ENCODE data around the gene PDZRN4.
"Not testable (repeated sequence)": the region's sequence is repeated elsewhere in the genome, so short reads cannot be mapped to it uniquely, and the experiment has no call there.

The PDZRN4 gene

GRCh38 chr12:41248391-41248790 lies 60.3 kb downstream of the PDZRN4 start:
- Histone ChIP-seq H3K27me3 (ENCODE audit: insufficient read depth, low read length) (no peaks in the 10 kb centered on the region), H3K36me3 (ENCODE audit: insufficient read depth, low read length) (no peaks in the 10 kb centered on the region), H3K4me3 (ENCODE audit: low read depth, low read length) (no peak overlapping the region), H3K79me2 (ENCODE audit: control insufficient read depth, insufficient read depth, low read length, unreplicated experiment) (no peaks in the 10 kb centered on the region), H3K4me1 (ENCODE audit: control insufficient read depth, insufficient read depth, low read length, unreplicated experiment) (no peaks in the 10 kb centered on the region), H2AFZ (ENCODE audit: low read length, unreplicated experiment) (no peak overlapping the region), H3K27ac (ENCODE audit: low read depth, low read length) (no peak overlapping the region)

DNA sequence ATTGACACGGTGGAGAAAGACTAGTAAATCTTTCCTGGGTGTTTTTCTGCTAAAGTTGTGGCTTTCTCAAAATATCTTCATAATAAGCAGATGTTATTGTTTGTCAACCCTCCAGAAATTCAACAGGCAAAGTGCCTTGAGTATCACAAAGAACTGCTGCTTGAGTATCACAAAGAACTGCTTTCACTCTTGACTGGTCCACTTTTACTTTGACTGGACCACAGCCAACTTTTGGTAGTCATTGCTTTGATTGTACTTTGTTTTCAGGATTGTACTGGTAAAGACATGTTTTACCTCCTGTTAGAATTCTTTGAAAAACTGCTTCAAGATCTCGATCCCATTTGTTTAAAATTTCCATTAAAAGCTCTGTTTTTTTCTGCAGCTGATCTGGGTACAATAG lies 62.6 kb downstream of the PDZRN4 start:
- H3K4me3 ChIP-seq (ENCODE audit: low read depth, low read length): no peak overlapping the region
- no peaks in the 10 kb centered on the region for H3K79me2 ChIP-seq (ENCODE audit: control insufficient read depth, insufficient read depth, low read length, unreplicated experiment)
- H3K36me3 ChIP-seq (ENCODE audit: insufficient read depth, low read length): no peaks in the 10 kb centered on the region
- H2AFZ ChIP-seq (ENCODE audit: low read length, unreplicated experiment): no peak overlapping the region
- H3K27ac ChIP-seq (ENCODE audit: low read depth, low read length): no peak overlapping the region
- H3K4me1 ChIP-seq (ENCODE audit: control insufficient read depth, insufficient read depth, low read length, unreplicated experiment): no peaks in the 10 kb centered on the region
- H3K27me3 ChIP-seq (ENCODE audit: insufficient read depth, low read length): no peaks in the 10 kb centered on the region

DNA sequence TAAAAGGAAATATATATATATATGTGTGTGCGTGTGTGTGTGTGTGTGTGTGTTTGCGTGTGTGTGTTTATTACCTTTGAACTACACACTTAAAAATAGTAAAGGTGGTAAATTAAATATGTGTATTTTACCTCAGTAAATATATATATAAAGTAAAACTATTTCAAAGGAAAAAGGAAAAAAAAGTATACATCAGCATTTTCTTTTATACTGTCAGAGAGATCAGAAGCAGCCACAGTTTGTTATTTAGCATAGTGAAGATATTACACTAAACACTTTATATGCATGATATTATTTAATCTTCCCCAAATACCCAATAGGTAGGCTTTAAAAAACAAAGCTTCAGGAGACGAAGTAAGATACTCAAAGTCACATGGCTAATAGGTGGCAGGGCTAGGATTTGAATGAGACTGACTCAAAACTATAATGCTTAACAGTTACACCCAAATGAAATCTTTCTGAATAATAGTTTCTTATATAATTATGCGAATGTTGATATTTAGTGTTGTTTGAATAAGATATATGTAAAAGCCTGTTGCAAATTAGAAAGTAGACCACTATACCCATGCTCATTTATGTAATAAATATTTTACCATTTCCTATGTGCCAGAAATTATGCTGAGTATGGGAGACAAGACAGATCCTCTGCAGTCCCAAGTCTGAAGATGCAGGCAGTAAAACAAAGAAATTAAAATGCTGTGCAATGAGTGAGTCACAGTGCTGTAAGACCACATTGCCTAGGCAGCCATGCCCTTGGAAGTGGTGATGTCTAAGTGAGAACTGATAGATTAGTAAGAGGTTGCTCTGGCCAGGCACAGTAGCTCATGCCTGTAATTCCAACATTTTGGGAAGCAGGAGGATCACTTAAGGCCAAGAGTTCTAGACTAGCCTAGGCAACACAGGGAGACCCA lies 66.1 kb downstream of the PDZRN4 start:
- no peak overlapping the region for H3K27ac ChIP-seq (ENCODE audit: low read depth, low read length)
- H3K4me1 ChIP-seq (ENCODE audit: control insufficient read depth, insufficient read depth, low read length, unreplicated experiment): no peaks in the 10 kb centered on the region
- H2AFZ ChIP-seq (ENCODE audit: low read length, unreplicated experiment): no peak overlapping the region
- no peaks in the 10 kb centered on the region for H3K79me2 ChIP-seq (ENCODE audit: control insufficient read depth, insufficient read depth, low read length, unreplicated experiment)
- H3K27me3 ChIP-seq (ENCODE audit: insufficient read depth, low read length): no peaks in the 10 kb centered on the region
- no peaks in the 10 kb centered on the region for H3K36me3 ChIP-seq (ENCODE audit: insufficient read depth, low read length)
- H3K4me3 ChIP-seq (ENCODE audit: low read depth, low read length): no peak overlapping the region

DNA sequence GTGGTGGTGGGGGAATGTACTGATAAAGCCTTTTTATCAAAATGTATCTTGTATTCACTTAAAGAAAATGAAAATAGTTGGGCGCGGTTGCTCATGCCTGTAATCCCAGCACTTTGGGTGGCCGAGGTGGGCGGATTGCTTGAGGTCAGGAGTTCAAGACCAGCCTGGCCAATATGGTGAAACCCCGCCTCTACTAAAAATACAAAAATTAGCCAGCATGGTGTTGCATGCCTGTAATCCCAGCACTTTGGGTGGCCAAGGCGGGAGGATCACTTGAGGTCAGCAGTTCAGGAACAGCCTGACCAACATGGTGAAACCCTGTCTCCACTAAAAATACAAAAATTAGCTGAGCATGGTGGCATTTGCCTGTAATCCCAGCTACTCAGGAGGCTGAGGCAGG lies 75.1 kb downstream of the PDZRN4 start:
- not testable (repeated sequence) for H3K79me2 ChIP-seq (ENCODE audit: control insufficient read depth, insufficient read depth, low read length, unreplicated experiment); H3K27ac ChIP-seq (ENCODE audit: low read depth, low read length); H3K4me3 ChIP-seq (ENCODE audit: low read depth, low read length); H3K36me3 ChIP-seq (ENCODE audit: insufficient read depth, low read length); H2AFZ ChIP-seq (ENCODE audit: low read length, unreplicated experiment); H3K27me3 ChIP-seq (ENCODE audit: insufficient read depth, low read length); H3K4me1 ChIP-seq (ENCODE audit: control insufficient read depth, insufficient read depth, low read length, unreplicated experiment)

GRCh38 chr12:41264281-41264680 lies 76.2 kb downstream of the PDZRN4 start:
- no peaks in the 10 kb centered on the region for H3K36me3 ChIP-seq (ENCODE audit: insufficient read depth, low read length)
- no peak overlapping the region for H2AFZ ChIP-seq (ENCODE audit: low read length, unreplicated experiment)
- H3K4me3 ChIP-seq (ENCODE audit: low read depth, low read length): no peak overlapping the region
- H3K4me1 ChIP-seq (ENCODE audit: control insufficient read depth, insufficient read depth, low read length, unreplicated experiment): no peaks in the 10 kb centered on the region
- no peak overlapping the region for H3K27ac ChIP-seq (ENCODE audit: low read depth, low read length)
- H3K27me3 ChIP-seq (ENCODE audit: insufficient read depth, low read length): peaks cover 7% of the 10 kb centered on the region; the same call in 1 of the 2 replicates
- H3K79me2 ChIP-seq (ENCODE audit: control insufficient read depth, insufficient read depth, low read length, unreplicated experiment): no peaks in the 10 kb centered on the region

- Histone ChIP-seq H2AFZ (ENCODE audit: low read length, unreplicated experiment) (no peak overlapping the region), H3K79me2 (ENCODE audit: control insufficient read depth, insufficient read depth, low read length, unreplicated experiment) (no peaks in the 10 kb centered on the region), H3K4me3 (ENCODE audit: low read depth, low read length) (no peak overlapping the region), H3K4me1 (ENCODE audit: control insufficient read depth, insufficient read depth, low read length, unreplicated experiment) (no peaks in the 10 kb centered on the region), H3K36me3 (ENCODE audit: insufficient read depth, low read length) (no peaks in the 10 kb centered on the region), H3K27me3 (ENCODE audit: insufficient read depth, low read length) (peaks cover 11% of the 10 kb centered on the region; the same call in 1 of the 2 replicates), H3K27ac (ENCODE audit: low read depth, low read length) (no peak overlapping the region)
These were observed 80.9 kb downstream of the PDZRN4 start for GRCh38 chr12:41269056-41269455.

GRCh38 chr12:41271489-41271888 lies 83.4 kb downstream of the PDZRN4 start:
- H3K27ac ChIP-seq (ENCODE audit: low read depth, low read length): no peak overlapping the region
- H3K79me2 ChIP-seq (ENCODE audit: control insufficient read depth, insufficient read depth, low read length, unreplicated experiment): no peaks in the 10 kb centered on the region
- H3K4me1 ChIP-seq (ENCODE audit: control insufficient read depth, insufficient read depth, low read length, unreplicated experiment): no peaks in the 10 kb centered on the region
- no peaks in the 10 kb centered on the region for H3K36me3 ChIP-seq (ENCODE audit: insufficient read depth, low read length)
- H3K4me3 ChIP-seq (ENCODE audit: low read depth, low read length): no peak overlapping the region
- peaks cover 17% of the 10 kb centered on the region; the same call in 1 of the 2 replicates for H3K27me3 ChIP-seq (ENCODE audit: insufficient read depth, low read length)
- H2AFZ ChIP-seq (ENCODE audit: low read length, unreplicated experiment): no peak overlapping the region

DNA sequence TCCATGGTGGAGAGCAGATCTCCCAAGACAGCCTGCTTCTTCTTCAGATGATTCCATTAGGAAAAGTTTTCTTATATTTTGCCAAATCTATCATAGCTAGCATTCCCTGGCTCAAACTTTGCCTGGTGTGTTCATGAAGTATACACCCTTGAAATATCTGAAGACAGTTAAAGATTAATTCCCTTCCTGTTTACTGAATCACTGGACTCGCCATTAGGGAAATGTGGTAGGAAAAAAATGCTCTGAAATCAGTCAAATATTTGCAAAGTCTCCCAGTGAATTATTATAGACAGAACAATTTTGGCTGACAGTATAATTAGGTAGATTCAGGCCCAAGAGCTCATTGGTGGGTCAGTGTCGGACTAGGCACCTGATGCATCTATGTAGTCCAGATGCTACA lies 86.5 kb downstream of the PDZRN4 start:
- H3K4me1 ChIP-seq (ENCODE audit: control insufficient read depth, insufficient read depth, low read length, unreplicated experiment): no peaks in the 10 kb centered on the region
- no peak overlapping the region for H3K27ac ChIP-seq (ENCODE audit: low read depth, low read length)
- H3K4me3 ChIP-seq (ENCODE audit: low read depth, low read length): no peak overlapping the region
- H3K36me3 ChIP-seq (ENCODE audit: insufficient read depth, low read length): no peaks in the 10 kb centered on the region
- no peak overlapping the region for H2AFZ ChIP-seq (ENCODE audit: low read length, unreplicated experiment)
- H3K79me2 ChIP-seq (ENCODE audit: control insufficient read depth, insufficient read depth, low read length, unreplicated experiment): no peaks in the 10 kb centered on the region
- 0 out of 2 replicates have a peak, but pooled peaks cover 10% of the 10 kb centered on the region for H3K27me3 ChIP-seq (ENCODE audit: insufficient read depth, low read length)

DNA sequence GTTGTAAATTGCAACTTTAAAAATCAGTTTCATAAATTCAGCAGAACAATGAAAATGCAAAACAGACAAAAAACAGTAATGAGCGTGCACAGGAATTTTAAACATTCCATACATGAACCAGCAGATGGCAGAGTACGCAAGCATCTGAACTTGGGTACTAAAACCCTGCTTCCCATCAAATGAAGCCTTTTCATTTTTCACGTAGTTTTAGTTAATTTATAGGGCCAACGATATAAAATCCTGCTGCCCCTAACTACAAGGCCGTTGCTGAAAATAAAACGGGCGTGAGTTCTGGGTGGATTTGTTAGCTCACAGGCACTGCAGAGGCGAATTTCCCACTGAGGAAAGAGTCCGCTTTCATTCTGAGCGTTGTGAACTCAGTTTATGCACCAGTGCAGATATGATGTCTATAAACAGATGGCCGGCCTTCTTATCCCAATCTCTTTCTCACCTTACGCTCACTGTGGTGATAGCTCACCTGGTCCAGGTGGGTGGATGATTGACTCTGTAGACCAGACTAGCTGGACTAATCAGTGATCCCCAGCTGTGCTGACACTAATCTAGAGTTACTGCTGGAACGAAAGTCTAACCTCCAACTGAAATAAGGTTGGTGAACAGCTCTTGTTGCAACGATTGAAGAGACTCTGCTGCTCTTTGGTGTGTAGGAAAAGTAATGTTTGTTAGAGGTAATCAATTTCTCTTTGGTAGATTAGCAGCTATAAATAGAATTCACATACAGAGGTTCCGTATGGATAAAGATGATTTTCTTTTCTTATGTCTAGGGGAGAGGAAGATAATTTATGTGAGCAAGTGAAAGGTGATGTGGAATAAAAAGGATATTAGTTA lies 89.2 kb downstream of the PDZRN4 start:
- no peak overlapping the region for H3K27ac ChIP-seq (ENCODE audit: low read depth, low read length)
- 0 out of 2 replicates have a peak, but pooled peaks cover 10% of the 10 kb centered on the region for H3K27me3 ChIP-seq (ENCODE audit: insufficient read depth, low read length)
- H2AFZ ChIP-seq (ENCODE audit: low read length, unreplicated experiment): no peak overlapping the region
- H3K4me1 ChIP-seq (ENCODE audit: control insufficient read depth, insufficient read depth, low read length, unreplicated experiment): no peaks in the 10 kb centered on the region
- H3K36me3 ChIP-seq (ENCODE audit: insufficient read depth, low read length): no peaks in the 10 kb centered on the region
- no peak overlapping the region for H3K4me3 ChIP-seq (ENCODE audit: low read depth, low read length)
- no peaks in the 10 kb centered on the region for H3K79me2 ChIP-seq (ENCODE audit: control insufficient read depth, insufficient read depth, low read length, unreplicated experiment)

- H3K4me1 ChIP-seq (ENCODE audit: control insufficient read depth, insufficient read depth, low read length, unreplicated experiment): no peaks in the 10 kb centered on the region
- no peak overlapping the region for H3K4me3 ChIP-seq (ENCODE audit: low read depth, low read length)
- no peak overlapping the region for H2AFZ ChIP-seq (ENCODE audit: low read length, unreplicated experiment)
- no peak overlapping the region for H3K27ac ChIP-seq (ENCODE audit: low read depth, low read length)
- H3K36me3 ChIP-seq (ENCODE audit: insufficient read depth, low read length): no peaks in the 10 kb centered on the region
- no peaks in the 10 kb centered on the region for H3K79me2 ChIP-seq (ENCODE audit: control insufficient read depth, insufficient read depth, low read length, unreplicated experiment)
- 0 out of 2 replicates have a peak, but pooled peaks cover 10% of the 10 kb centered on the region for H3K27me3 ChIP-seq (ENCODE audit: insufficient read depth, low read length)
These were observed 89.8 kb downstream of the PDZRN4 start for GRCh38 chr12:41277946-41278267.

Measured in ACC112 (cell line).